PFSK-1 (cell line): ENCODE results near the gene RUNX2.

Source experiments
- FOXP2 ChIP-seq: optimal IDR thresholded peaks from 2 replicates; pipeline ENCODE3; 2011; ENCODE audit warnings: borderline replicate concordance, control low read depth, inconsistent platforms; ENCODE audit not compliant: insufficient read depth; ENCODE audit errors: extremely low read length, extremely low read depth
- POLR2AphosphoS5 ChIP-seq: IDR thresholded peaks from 2 replicates; pipeline ENCODE4 v1.6.1; 2012; ENCODE audit warnings: low read depth, mild to moderate bottlenecking, control low read depth, low read length, moderate library complexity
- REST ChIP-seq, 2 experiments: IDR thresholded peaks; 2 replicates each; pipeline versions ENCODE4 v1.6.1 to v1.8.0; 2011 to 2012; ENCODE audit warnings: low read depth in 2 of 2, low read length in 2 of 2, control low read depth in 1 of 2, inconsistent platforms in 1 of 2, mild to moderate bottlenecking in 1 of 2, moderate library complexity in 1 of 2; ENCODE audit not compliant: insufficient read depth in 1 of 2
- SIN3A ChIP-seq: IDR thresholded peaks from 2 replicates; pipeline ENCODE4 v1.6.1; 2012; ENCODE audit warnings: mild to moderate bottlenecking, low read length, moderate library complexity, borderline replicate concordance; ENCODE audit not compliant: insufficient read depth
- TAF1 ChIP-seq: IDR thresholded peaks from 2 replicates; pipeline ENCODE4 v1.6.1; 2012; ENCODE audit warnings: low read length, control low read depth, borderline replicate concordance; ENCODE audit not compliant: insufficient read depth

The RUNX2 gene

GRCh38 chr6:45472382-45472781 lies 144.3 kb downstream of the RUNX2 start:
- no peak for TF ChIP-seq TAF1

- TF ChIP-seq POLR2AphosphoS5 (no peak), FOXP2 (no peak), SIN3A (no peak), REST (IDR thresholded peaks at IDR 0.05; ENCODE audit: insufficient read depth in 1 of 2, low read depth in 2 of 2, low read length in 2 of 2) (no peak), TAF1 (no peak)
Observed at GRCh38 chr6:45473121-45473993, 145.2 kb downstream of the RUNX2 start.

GRCh38 chr6:45474376-45474775 lies 146.2 kb downstream of the RUNX2 start:
- TF ChIP-seq REST (IDR thresholded peaks at IDR 0.05; ENCODE audit: insufficient read depth in 1 of 2, low read depth in 2 of 2, low read length in 2 of 2): no peak
- no peak for TF ChIP-seq TAF1
- no peak for TF ChIP-seq SIN3A
- no peak for TF ChIP-seq FOXP2
- TF ChIP-seq POLR2AphosphoS5: no peak

GRCh38 chr6:45476341-45476740 lies 148.2 kb downstream of the RUNX2 start:
- TF ChIP-seq POLR2AphosphoS5: no peak
- TF ChIP-seq FOXP2: no peak
- TF ChIP-seq SIN3A: no peak
- TF ChIP-seq REST (IDR thresholded peaks at IDR 0.05; ENCODE audit: insufficient read depth in 1 of 2, low read depth in 2 of 2, low read length in 2 of 2): no peak
- no peak for TF ChIP-seq TAF1

- TF ChIP-seq POLR2AphosphoS5: no peak
- TF ChIP-seq REST (IDR thresholded peaks at IDR 0.05; ENCODE audit: insufficient read depth in 1 of 2, low read depth in 2 of 2, low read length in 2 of 2): no peak
- no peak for TF ChIP-seq TAF1
- TF ChIP-seq FOXP2: no peak
- no peak for TF ChIP-seq SIN3A
Observed at GRCh38 chr6:45477278-45477677, 149.1 kb downstream of the RUNX2 start.
